ENCODE measurements around the gene DGKD.

The DGKD gene

DNA sequence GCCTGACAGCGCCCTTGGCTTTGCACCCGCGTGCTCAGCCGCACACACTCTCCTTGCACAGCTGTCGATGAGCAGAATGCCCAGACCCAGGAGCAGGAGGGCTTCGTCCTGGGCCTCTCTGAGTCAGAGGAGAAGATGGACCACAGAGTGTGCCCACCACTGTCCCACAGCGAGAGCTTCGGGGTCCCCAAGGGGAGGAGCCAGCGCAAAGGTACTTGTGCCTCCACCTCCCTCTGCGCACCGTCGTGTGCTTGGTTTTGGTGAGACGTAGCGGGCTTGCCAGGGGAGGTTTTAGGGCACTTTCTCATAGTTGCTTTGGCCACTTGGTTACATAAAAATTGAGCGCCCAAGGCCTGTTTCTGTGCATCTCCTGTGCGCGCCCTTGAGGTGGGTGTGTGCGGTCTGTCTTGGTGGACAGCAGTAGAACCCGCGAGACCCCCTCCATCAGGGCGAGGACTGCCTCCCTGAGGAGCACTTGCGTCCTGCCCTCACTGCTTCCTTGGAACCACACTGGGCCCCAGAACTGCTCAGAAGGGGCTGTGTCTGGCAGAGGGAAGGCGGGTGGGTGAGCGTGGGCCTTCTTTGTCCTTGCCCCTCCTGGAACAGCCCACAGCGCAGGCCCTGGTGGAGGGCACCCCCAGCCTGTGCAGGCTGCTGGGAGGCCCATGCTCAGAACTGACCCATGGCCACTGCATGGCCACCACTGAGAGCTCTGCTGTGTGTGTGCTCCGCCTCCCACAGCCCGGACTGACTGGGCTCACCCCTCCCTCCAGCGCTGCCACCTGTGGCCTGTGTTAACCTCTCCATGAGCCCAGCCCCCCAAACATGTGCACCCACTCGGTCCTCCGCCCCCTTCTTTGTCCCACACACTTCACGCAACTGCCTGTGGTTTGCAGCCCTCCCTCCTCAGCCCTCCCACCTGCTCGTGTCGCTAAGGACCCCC lies 95.9 kb downstream of the DGKD start:
- H3K9ac ChIP-seq (ENCODE audit: low read length), result no peak overlapping the region
- no peaks in the 10 kb centered on the region for H3K27me3 ChIP-seq (ENCODE audit: low read length)
- TF ChIP-seq, protein P1, sequence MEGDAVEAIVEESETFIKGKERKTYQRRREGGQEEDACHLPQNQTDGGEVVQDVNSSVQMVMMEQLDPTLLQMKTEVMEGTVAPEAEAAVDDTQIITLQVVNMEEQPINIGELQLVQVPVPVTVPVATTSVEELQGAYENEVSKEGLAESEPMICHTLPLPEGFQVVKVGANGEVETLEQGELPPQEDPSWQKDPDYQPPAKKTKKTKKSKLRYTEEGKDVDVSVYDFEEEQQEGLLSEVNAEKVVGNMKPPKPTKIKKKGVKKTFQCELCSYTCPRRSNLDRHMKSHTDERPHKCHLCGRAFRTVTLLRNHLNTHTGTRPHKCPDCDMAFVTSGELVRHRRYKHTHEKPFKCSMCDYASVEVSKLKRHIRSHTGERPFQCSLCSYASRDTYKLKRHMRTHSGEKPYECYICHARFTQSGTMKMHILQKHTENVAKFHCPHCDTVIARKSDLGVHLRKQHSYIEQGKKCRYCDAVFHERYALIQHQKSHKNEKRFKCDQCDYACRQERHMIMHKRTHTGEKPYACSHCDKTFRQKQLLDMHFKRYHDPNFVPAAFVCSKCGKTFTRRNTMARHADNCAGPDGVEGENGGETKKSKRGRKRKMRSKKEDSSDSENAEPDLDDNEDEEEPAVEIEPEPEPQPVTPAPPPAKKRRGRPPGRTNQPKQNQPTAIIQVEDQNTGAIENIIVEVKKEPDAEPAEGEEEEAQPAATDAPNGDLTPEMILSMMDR (IDR thresholded peaks at IDR 0.05; ENCODE audit: insufficient read depth, low read length, poor library complexity, severe bottlenecking), result no peak
- no peak for TF ChIP-seq EZH2phosphoT487 (conservative IDR thresholded peaks at IDR 0.05; ENCODE audit: low read length)
- no peaks in the 10 kb centered on the region for H3K9me2 ChIP-seq (replicated peaks; ENCODE audit: insufficient read depth, low read length)
- no peak overlapping the region for H2AFZ ChIP-seq (ENCODE audit: low read depth, low read length, severe bottlenecking)
- no peaks in the 10 kb centered on the region for H4K20me1 ChIP-seq (ENCODE audit: low read depth, low read length)
- H3K9me3 ChIP-seq (ENCODE audit: insufficient read depth, low read length), result no peaks in the 10 kb centered on the region
- H3K79me2 ChIP-seq (ENCODE audit: insufficient read depth, low read length), result no peaks in the 10 kb centered on the region
- no peak overlapping the region for H3K27ac ChIP-seq (ENCODE audit: low read depth, low read length)
- H3K36me3 ChIP-seq (ENCODE audit: low read length), result no peaks in the 10 kb centered on the region
- H3F3A ChIP-seq (ENCODE audit: insufficient read depth), result no peaks in the 10 kb centered on the region
- no peak overlapping the region for H3K4me2 ChIP-seq (ENCODE audit: low read depth, low read length, poor library complexity, severe bottlenecking)
- H3K4me3 ChIP-seq (ENCODE audit: insufficient read depth, low read length, poor library complexity, severe bottlenecking), result no peak overlapping the region

DNA sequence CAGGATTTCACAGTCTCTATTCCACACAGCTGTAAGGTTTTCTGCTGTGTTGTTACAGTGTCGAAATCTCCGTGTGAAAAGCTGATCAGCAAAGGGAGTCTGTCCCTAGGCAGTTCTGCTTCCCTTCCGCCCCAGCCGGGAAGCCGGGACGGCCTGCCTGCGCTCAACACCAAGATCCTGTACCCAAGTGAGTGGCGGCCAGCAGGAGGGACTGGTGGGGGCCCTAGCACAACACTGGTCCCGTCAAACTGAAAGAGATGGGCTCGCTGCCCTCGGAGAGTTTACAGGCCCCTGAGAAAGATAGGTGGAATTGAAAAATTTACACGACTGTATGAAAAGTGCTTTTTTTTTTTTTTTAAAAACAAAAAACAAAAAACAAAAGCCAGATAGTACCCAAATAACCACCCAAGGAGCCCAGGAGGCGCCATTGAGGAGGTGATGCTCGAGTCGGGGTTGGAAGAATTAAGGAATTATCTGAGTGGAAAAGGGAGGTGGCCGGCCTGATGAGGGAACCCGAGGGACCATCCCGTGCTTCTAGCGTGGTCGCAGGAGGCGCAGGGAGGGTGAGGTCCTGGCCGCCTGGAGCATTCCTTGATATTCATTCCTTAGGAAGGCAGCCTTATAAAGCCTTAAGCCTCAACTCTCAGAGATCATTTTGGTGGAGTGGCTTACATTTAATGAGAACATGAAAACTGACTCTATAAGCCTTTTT lies 96.7 kb downstream of the DGKD start:
- H3K9me2 ChIP-seq (replicated peaks; ENCODE audit: insufficient read depth, low read length), result no peaks in the 10 kb centered on the region
- no peaks in the 10 kb centered on the region for H4K20me1 ChIP-seq (ENCODE audit: low read depth, low read length)
- H3K79me2 ChIP-seq (ENCODE audit: insufficient read depth, low read length), result no peaks in the 10 kb centered on the region
- TF ChIP-seq, protein P1 (IDR thresholded peaks at IDR 0.05; ENCODE audit: insufficient read depth, low read length, poor library complexity, severe bottlenecking), result no peak
- no peak for TF ChIP-seq EZH2phosphoT487 (conservative IDR thresholded peaks at IDR 0.05; ENCODE audit: low read length)
- no peaks in the 10 kb centered on the region for H3K9me3 ChIP-seq (ENCODE audit: insufficient read depth, low read length)
- no peaks in the 10 kb centered on the region for H3K36me3 ChIP-seq (ENCODE audit: low read length)
- no peak overlapping the region for H3K4me2 ChIP-seq (ENCODE audit: low read depth, low read length, poor library complexity, severe bottlenecking)
- H3K9ac ChIP-seq (ENCODE audit: low read length), result no peak overlapping the region
- no peak overlapping the region for H2AFZ ChIP-seq (ENCODE audit: low read depth, low read length, severe bottlenecking)
- no peaks in the 10 kb centered on the region for H3F3A ChIP-seq (ENCODE audit: insufficient read depth)
- H3K27me3 ChIP-seq (ENCODE audit: low read length), result no peaks in the 10 kb centered on the region
- no peak overlapping the region for H3K27ac ChIP-seq (ENCODE audit: low read depth, low read length)
- no peak overlapping the region for H3K4me3 ChIP-seq (ENCODE audit: insufficient read depth, low read length, poor library complexity, severe bottlenecking)

DNA sequence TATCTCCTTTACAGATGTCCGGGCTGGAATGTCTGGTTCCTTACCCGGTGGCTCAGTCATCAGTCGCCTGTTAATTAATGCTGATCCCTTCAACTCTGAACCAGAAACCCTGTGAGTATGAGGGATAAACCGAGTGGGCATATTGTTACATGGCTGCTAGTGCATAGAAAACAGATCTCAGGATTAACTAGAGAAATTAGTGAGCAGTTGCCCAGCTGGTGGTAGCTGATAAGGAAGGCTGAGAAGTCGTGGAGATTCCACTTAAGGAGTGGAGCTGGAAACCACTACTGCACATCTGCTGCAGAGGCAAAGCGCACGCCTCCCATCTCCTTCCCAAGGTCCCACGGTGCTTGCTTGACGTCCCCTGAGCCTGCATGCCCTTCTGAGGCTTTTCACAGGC lies 97.7 kb downstream of the DGKD start:
- H2AFZ ChIP-seq (ENCODE audit: low read depth, low read length, severe bottlenecking), result no peak overlapping the region
- H4K20me1 ChIP-seq (ENCODE audit: low read depth, low read length), result no peaks in the 10 kb centered on the region
- no peaks in the 10 kb centered on the region for H3K79me2 ChIP-seq (ENCODE audit: insufficient read depth, low read length)
- TF ChIP-seq, protein P1 (IDR thresholded peaks at IDR 0.05; ENCODE audit: insufficient read depth, low read length, poor library complexity, severe bottlenecking), result no peak
- no peak for TF ChIP-seq EZH2phosphoT487 (conservative IDR thresholded peaks at IDR 0.05; ENCODE audit: low read length)
- H3K36me3 ChIP-seq (ENCODE audit: low read length), result no peaks in the 10 kb centered on the region
- H3K27me3 ChIP-seq (ENCODE audit: low read length), result no peaks in the 10 kb centered on the region
- H3K27ac ChIP-seq (ENCODE audit: low read depth, low read length), result no peak overlapping the region
- no peak overlapping the region for H3K4me3 ChIP-seq (ENCODE audit: insufficient read depth, low read length, poor library complexity, severe bottlenecking)
- H3K9me3 ChIP-seq (ENCODE audit: insufficient read depth, low read length), result no peaks in the 10 kb centered on the region
- H3K9ac ChIP-seq (ENCODE audit: low read length), result no peak overlapping the region
- H3K4me2 ChIP-seq (ENCODE audit: low read depth, low read length, poor library complexity, severe bottlenecking), result no peak overlapping the region
- no peaks in the 10 kb centered on the region for H3F3A ChIP-seq (ENCODE audit: insufficient read depth)
- no peaks in the 10 kb centered on the region for H3K9me2 ChIP-seq (replicated peaks; ENCODE audit: insufficient read depth, low read length)
